Measurements from ENCODE around the gene ASS1.
"Not testable (repeated sequence)": the region's sequence is repeated elsewhere in the genome, so short reads cannot be mapped to it uniquely, and the experiment has no call there.

The ASS1 gene

GRCh38 chr9:130444565-130445221 is at the start of gene ASS1:
Gene ASS1, plus strand, starts transcription at chr9:130444961. Its CDS starts 7,268 bp downstream, at chr9:130452229.
- no peak for DNase-seq (ENCODE audit: low read depth, low spot score)
- Histone ChIP-seq H3K9ac (ENCODE audit: insufficient read length) (peak within 1 kb of the TSS; percentile 87), H3K27ac (peak within 1 kb of the TSS; percentile 95)

GRCh38 chr9:130395810-130396435 is 48.8 kb upstream of the ASS1 start:
- no peak for DNase-seq (ENCODE audit: low read depth, low spot score)
- no peaks in the 10 kb centered on the region for H3K36me3 ChIP-seq (ENCODE audit: insufficient read depth, low read length)
- H3K4me3 ChIP-seq, result no peak overlapping the region
- H3K9ac ChIP-seq (ENCODE audit: insufficient read length), result no peak overlapping the region
- no peak overlapping the region for H3K27ac ChIP-seq
- no peaks in the 10 kb centered on the region for H3K9me3 ChIP-seq (ENCODE audit: low read depth, low read length)
- TF ChIP-seq POLR2AphosphoS5 (IDR thresholded peaks at IDR 0.05; ENCODE audit: borderline replicate concordance, low read depth, low read length) (no peak), EZH2 (IDR thresholded peaks at IDR 0.05) (no peak), FOXP2 (optimal IDR thresholded peaks at IDR 0.05; ENCODE audit: control extremely low read depth, extremely low read length, insufficient read depth) (no peak)

More at GRCh38 chr9:130444565-130445221, at the start of gene ASS1:
- no peaks in the 10 kb centered on the region for H3K9me3 ChIP-seq (ENCODE audit: low read depth, low read length)
- TF ChIP-seq FOXP2 (optimal IDR thresholded peaks at IDR 0.05; ENCODE audit: control extremely low read depth, extremely low read length, insufficient read depth) (no peak), POLR2AphosphoS5 (IDR thresholded peaks at IDR 0.05; ENCODE audit: borderline replicate concordance, low read depth, low read length) (peak; percentile 33; the same call in 1 of the 2 replicates)
- H3K36me3 ChIP-seq (ENCODE audit: insufficient read depth, low read length), result peaks cover 3% of the 10 kb centered on the region; the same call in 1 of the 2 replicates
- H3K4me3 ChIP-seq, result peak within 1 kb of the TSS; percentile 86

DNA sequence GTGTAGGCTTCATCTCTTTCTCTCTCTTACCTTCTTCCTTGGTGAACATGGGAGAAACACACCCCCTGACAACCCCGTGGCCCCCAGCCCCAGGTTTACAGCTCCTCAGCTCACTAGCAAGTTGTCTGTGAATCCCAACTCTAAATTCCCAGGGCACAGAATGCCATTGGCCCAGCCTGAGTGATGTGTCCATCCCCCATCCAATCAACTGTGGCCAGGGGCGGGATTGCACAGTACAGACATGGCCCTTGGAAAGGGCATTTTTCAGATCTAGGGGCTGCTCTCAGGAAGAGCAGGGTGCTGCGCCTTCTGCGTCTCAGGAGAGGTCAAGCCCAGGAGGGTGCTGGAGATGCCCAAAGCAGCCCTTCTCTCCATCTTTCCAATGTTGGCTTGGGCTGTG is 48.2 kb upstream of the ASS1 start:
- H3K9ac ChIP-seq (ENCODE audit: insufficient read length), result no peak overlapping the region
- no peak overlapping the region for H3K27ac ChIP-seq
- no peak overlapping the region for H3K4me3 ChIP-seq
- H3K9me3 ChIP-seq (ENCODE audit: low read depth, low read length), result no peaks in the 10 kb centered on the region
- no peaks in the 10 kb centered on the region for H3K36me3 ChIP-seq (ENCODE audit: insufficient read depth, low read length)
- DNase-seq (ENCODE audit: low read depth, low spot score), result no peak
- TF ChIP-seq EZH2 (IDR thresholded peaks at IDR 0.05) (no peak), FOXP2 (optimal IDR thresholded peaks at IDR 0.05; ENCODE audit: control extremely low read depth, extremely low read length, insufficient read depth) (no peak), POLR2AphosphoS5 (IDR thresholded peaks at IDR 0.05; ENCODE audit: borderline replicate concordance, low read depth, low read length) (no peak)

GRCh38 chr9:130398487-130399240 is 46.1 kb upstream of the ASS1 start:
- TF ChIP-seq POLR2AphosphoS5 (IDR thresholded peaks at IDR 0.05; ENCODE audit: borderline replicate concordance, low read depth, low read length) (no peak), EZH2 (IDR thresholded peaks at IDR 0.05) (no peak), FOXP2 (optimal IDR thresholded peaks at IDR 0.05; ENCODE audit: control extremely low read depth, extremely low read length, insufficient read depth) (no peak)
- Histone ChIP-seq H3K4me3 (no peak overlapping the region), H3K9ac (ENCODE audit: insufficient read length) (no peak overlapping the region), H3K27ac (no peak overlapping the region), H3K36me3 (ENCODE audit: insufficient read depth, low read length) (no peaks in the 10 kb centered on the region), H3K9me3 (ENCODE audit: low read depth, low read length) (no peaks in the 10 kb centered on the region)
- no peak for DNase-seq (ENCODE audit: low read depth, low spot score)

- no peak for TF ChIP-seq EZH2 (IDR thresholded peaks at IDR 0.05)
- TF ChIP-seq POLR2AphosphoS5 (IDR thresholded peaks at IDR 0.05; ENCODE audit: borderline replicate concordance, low read depth, low read length), result no peak
- no peak for TF ChIP-seq FOXP2 (optimal IDR thresholded peaks at IDR 0.05; ENCODE audit: control extremely low read depth, extremely low read length, insufficient read depth)
- DNase-seq (ENCODE audit: low read depth, low spot score), result no peak
- H3K36me3 ChIP-seq (ENCODE audit: insufficient read depth, low read length), result no peaks in the 10 kb centered on the region
- no peak overlapping the region for H3K27ac ChIP-seq
- no peaks in the 10 kb centered on the region for H3K9me3 ChIP-seq (ENCODE audit: low read depth, low read length)
- H3K9ac ChIP-seq (ENCODE audit: insufficient read length), result no peak overlapping the region
- no peak overlapping the region for H3K4me3 ChIP-seq
Measured at GRCh38 chr9:130399768-130400167, 45.0 kb upstream of the ASS1 start.

GRCh38 chr9:130400870-130401269 is 43.9 kb upstream of the ASS1 start:
- Histone ChIP-seq H3K4me3 (no peak overlapping the region), H3K9me3 (ENCODE audit: low read depth, low read length) (no peaks in the 10 kb centered on the region), H3K36me3 (ENCODE audit: insufficient read depth, low read length) (no peaks in the 10 kb centered on the region), H3K9ac (ENCODE audit: insufficient read length) (no peak overlapping the region), H3K27ac (no peak overlapping the region)
- DNase-seq (ENCODE audit: low read depth, low spot score), result no peak
- no peak for TF ChIP-seq POLR2AphosphoS5 (IDR thresholded peaks at IDR 0.05; ENCODE audit: borderline replicate concordance, low read depth, low read length)
- no peak for TF ChIP-seq EZH2 (IDR thresholded peaks at IDR 0.05)
- TF ChIP-seq FOXP2 (optimal IDR thresholded peaks at IDR 0.05; ENCODE audit: control extremely low read depth, extremely low read length, insufficient read depth), result no peak

GRCh38 chr9:130401742-130402141 is 43.0 kb upstream of the ASS1 start:
- not testable (repeated sequence) for H3K9me3 ChIP-seq (ENCODE audit: low read depth, low read length); H3K9ac ChIP-seq (ENCODE audit: insufficient read length); H3K27ac ChIP-seq; H3K36me3 ChIP-seq (ENCODE audit: insufficient read depth, low read length); DNase-seq (ENCODE audit: low read depth, low spot score); H3K4me3 ChIP-seq

GRCh38 chr9:130402243-130402642 is 42.5 kb upstream of the ASS1 start:
- H3K9ac ChIP-seq (ENCODE audit: insufficient read length), result no peak overlapping the region
- TF ChIP-seq EZH2 (IDR thresholded peaks at IDR 0.05), result no peak
- TF ChIP-seq POLR2AphosphoS5 (IDR thresholded peaks at IDR 0.05; ENCODE audit: borderline replicate concordance, low read depth, low read length), result no peak
- no peak for TF ChIP-seq FOXP2 (optimal IDR thresholded peaks at IDR 0.05; ENCODE audit: control extremely low read depth, extremely low read length, insufficient read depth)
- no peaks in the 10 kb centered on the region for H3K9me3 ChIP-seq (ENCODE audit: low read depth, low read length)
- H3K36me3 ChIP-seq (ENCODE audit: insufficient read depth, low read length), result no peaks in the 10 kb centered on the region
- DNase-seq (ENCODE audit: low read depth, low spot score), result no peak
- no peak overlapping the region for H3K27ac ChIP-seq
- no peak overlapping the region for H3K4me3 ChIP-seq
